Muscle layer of duodenum (tissue), 2 donors: ENCODE data around the gene CD2.

ENCODE experiments used
- H3K27ac ChIP-seq: one replicate; pipeline ENCODE4 v1.7.0; 2013; ENCODE audit warnings: mild to moderate bottlenecking, low read length
- H3K27me3 ChIP-seq: one replicate; pipeline ENCODE4 v1.7.0; 2013; ENCODE audit warnings: low read depth, mild to moderate bottlenecking, control low read depth, low read length
- H3K36me3 ChIP-seq, 2 donors: one replicate each; pipeline ENCODE4 v1.7.0; 2013; ENCODE audit warnings: low read length in 2 of 2, control low read depth in 1 of 2, mild to moderate bottlenecking in 1 of 2; ENCODE audit not compliant: insufficient read depth in 2 of 2, control insufficient read depth in 1 of 2
- H3K4me1 ChIP-seq, 2 donors: one replicate each; pipeline ENCODE4 v1.7.0; 2013; ENCODE audit warnings: low read length in 2 of 2, mild to moderate bottlenecking in 2 of 2, control low read depth in 1 of 2, moderate library complexity in 1 of 2; ENCODE audit not compliant: insufficient read depth in 2 of 2, control insufficient read depth in 1 of 2
- H3K4me3 ChIP-seq, 2 donors: one replicate each; pipeline ENCODE4 v1.7.0; 2013; ENCODE audit warnings: low read length in 2 of 2, low read depth in 1 of 2, mild to moderate bottlenecking in 1 of 2
- H3K9me3 ChIP-seq, 2 donors: one replicate each; pipeline ENCODE4 v1.7.0; 2013; ENCODE audit warnings: low read length in 2 of 2, control low read depth in 1 of 2, mild to moderate bottlenecking in 1 of 2; ENCODE audit not compliant: control insufficient read depth in 1 of 2
- donor health status: healthy.

The CD2 gene

GRCh38 chr1:116754198-116754977 lies at the start of gene CD2:
TSS of gene CD2 (plus strand) at chr1:116754430. CDS start at chr1:116754493, 63 bp downstream.
- peaks cover 0 to 6% of the 10 kb centered on the region in 2 donors for H3K9me3 ChIP-seq
- no peaks in the 10 kb centered on the region for H3K36me3 ChIP-seq
- peak within 1 kb of the TSS in 1 of 2 donors; percentile 34 for H3K4me3 ChIP-seq
- H3K4me1 ChIP-seq: no peaks in the 10 kb centered on the region
- no peaks in the 10 kb centered on the region for H3K27me3 ChIP-seq
- no peak within 1 kb of the TSS for H3K27ac ChIP-seq

GRCh38 chr1:116706123-116706522 lies 48.1 kb upstream of the CD2 start:
- Histone ChIP-seq H3K36me3 (no peaks in the 10 kb centered on the region), H3K4me3 (no peak overlapping the region), H3K4me1 (peaks cover 0 to 12% of the 10 kb centered on the region in 2 donors), H3K9me3 (no peaks in the 10 kb centered on the region), H3K27me3 (no peaks in the 10 kb centered on the region), H3K27ac (no peak overlapping the region)

DNA sequence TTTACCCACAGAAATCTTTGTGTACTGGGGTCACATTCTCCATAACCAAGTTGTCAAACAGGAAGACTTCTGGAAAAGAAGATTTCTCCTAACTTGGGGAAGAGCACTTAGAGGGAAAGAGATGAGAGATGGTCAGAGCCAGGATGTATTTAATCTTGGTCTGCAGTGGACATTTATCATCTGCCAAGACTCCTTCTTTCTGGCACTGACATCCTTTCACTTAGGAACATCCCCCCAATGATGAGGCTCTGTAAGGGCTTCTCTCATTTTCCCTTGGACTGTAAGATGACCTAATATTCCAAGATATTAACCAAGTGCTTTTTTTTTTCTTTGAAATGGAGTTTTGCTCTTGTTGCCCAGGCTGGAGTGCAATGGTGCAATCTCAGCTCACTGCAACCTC lies 47.4 kb upstream of the CD2 start:
- Histone ChIP-seq H3K27me3 (no peaks in the 10 kb centered on the region), H3K4me1 (peaks cover 0 to 15% of the 10 kb centered on the region in 2 donors), H3K4me3 (no peak overlapping the region), H3K36me3 (no peaks in the 10 kb centered on the region), H3K9me3 (no peaks in the 10 kb centered on the region), H3K27ac (no peak overlapping the region)

- Histone ChIP-seq H3K36me3 (no peaks in the 10 kb centered on the region), H3K4me3 (no peak overlapping the region), H3K27ac (no peak overlapping the region), H3K27me3 (no peaks in the 10 kb centered on the region), H3K4me1 (peaks cover 0 to 15% of the 10 kb centered on the region in 2 donors), H3K9me3 (no peaks in the 10 kb centered on the region)
These were observed 45.9 kb upstream of the CD2 start for GRCh38 chr1:116708255-116708900.

DNA sequence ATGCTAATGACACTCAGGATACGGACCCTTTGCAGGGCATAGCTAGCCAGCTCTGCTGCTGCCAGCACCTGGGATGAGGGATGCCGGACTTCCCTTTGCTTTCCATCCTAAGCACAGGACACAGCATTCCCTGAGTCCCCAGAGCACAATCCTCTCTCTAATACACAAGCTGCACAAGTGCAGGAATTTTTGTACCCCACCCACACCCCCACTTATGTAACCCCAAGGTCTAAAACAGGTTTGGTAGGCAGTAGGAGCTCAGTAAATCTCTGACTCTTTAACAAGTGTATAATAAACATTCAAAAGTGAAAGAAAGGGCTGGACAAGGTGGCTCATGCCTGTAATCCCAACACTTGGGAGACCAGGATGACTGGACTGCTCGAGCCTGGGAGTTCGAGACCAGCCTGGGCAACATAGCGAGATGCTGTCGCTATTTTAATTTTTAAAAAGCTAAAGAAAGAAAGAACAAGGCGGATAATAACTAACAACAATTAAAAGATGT lies 44.5 kb upstream of the CD2 start:
- no peaks in the 10 kb centered on the region for H3K27me3 ChIP-seq

DNA sequence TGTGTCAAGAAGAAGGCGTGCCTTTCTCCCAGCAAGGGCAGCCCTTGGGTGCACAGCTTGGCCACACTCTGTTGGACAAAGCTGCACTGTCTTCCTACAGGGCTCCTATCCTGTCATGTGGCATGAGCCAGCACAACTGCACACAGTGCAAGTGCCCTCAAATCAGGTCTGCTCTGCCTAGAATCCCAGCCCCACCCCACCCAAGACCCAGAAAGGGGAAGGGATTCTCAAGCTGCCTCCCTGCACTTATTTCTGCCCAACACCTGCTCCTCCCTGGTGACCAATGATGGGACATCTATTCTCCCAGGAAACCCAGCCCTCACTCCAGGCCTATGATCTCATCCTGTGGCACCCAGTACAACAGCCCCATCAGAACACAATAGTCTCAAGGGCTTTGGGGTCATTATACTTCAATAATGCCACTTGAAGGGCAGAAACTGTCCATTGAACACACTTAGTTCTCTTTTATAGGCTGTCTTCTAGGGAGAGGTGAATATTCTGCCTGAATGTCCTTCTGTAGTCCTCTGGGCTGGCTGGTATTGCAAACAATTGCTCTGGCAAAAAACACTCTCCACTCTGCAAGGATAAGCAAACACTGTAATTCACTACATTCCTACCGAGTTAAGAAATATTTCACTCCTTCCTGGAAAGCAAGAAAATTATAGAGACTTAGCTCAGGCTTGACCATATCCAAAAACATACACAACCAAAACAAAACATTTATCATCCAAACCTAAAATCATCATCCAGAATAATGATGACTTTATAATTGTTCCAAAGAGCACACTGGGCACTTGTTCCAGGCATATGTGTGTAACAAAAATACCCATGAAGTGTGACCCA lies 43.6 kb upstream of the CD2 start:
- Histone ChIP-seq H3K9me3 (no peaks in the 10 kb centered on the region), H3K27ac (no peak overlapping the region), H3K4me1 (peaks cover 0 to 4% of the 10 kb centered on the region in 2 donors), H3K36me3 (no peaks in the 10 kb centered on the region), H3K4me3 (no peak overlapping the region), H3K27me3 (no peaks in the 10 kb centered on the region)

More for the DNA sequence above, 44.5 kb upstream of the CD2 start:
- peaks cover 0 to 6% of the 10 kb centered on the region in 2 donors for H3K4me1 ChIP-seq
- no peak overlapping the region for H3K4me3 ChIP-seq
- no peaks in the 10 kb centered on the region for H3K36me3 ChIP-seq
- H3K9me3 ChIP-seq: no peaks in the 10 kb centered on the region
- H3K27ac ChIP-seq: no peak overlapping the region

DNA sequence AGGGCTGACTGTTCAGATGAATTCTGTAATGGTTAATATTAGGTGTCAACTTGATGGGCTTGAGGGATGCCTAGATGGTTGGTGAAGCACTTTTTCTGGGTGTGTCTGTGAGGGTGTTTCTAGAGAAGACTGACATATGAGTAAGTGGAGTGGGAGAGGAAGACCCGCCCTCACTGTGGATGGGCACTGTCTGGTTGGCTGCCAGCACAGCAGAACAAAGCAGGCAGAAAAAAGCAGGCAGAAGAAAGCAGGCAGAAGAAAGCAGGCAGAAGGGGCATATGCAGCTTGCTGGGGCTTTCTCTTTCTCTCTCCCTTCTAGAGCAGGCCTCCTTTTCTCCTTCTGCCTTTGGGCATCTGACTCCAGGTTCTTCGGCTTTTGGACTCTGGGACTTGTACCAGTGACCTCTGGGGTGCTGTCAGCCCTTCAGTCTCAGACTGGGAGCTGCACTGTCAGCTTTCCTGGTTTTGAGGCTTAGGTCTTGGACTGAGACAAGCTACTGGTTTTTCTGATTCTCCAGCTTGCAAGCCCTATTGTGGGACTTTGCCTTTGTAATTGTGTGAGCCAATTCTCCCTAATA lies 42.9 kb upstream of the CD2 start:
- Histone ChIP-seq H3K4me3 (no peak overlapping the region), H3K27me3 (no peaks in the 10 kb centered on the region), H3K9me3 (no peaks in the 10 kb centered on the region), H3K36me3 (no peaks in the 10 kb centered on the region), H3K27ac (no peak overlapping the region), H3K4me1 (peaks cover 0 to 4% of the 10 kb centered on the region in 2 donors)

GRCh38 chr1:116712510-116712909 lies 41.7 kb upstream of the CD2 start:
- Histone ChIP-seq H3K36me3 (no peaks in the 10 kb centered on the region), H3K9me3 (no peaks in the 10 kb centered on the region), H3K27me3 (no peaks in the 10 kb centered on the region), H3K4me1 (peaks cover 0 to 4% of the 10 kb centered on the region in 2 donors), H3K27ac (no peak overlapping the region), H3K4me3 (no peak overlapping the region)

- no peak overlapping the region for H3K4me3 ChIP-seq
- peaks cover 0 to 4% of the 10 kb centered on the region in 2 donors for H3K4me1 ChIP-seq
- H3K27ac ChIP-seq: no peak overlapping the region
- H3K9me3 ChIP-seq: no peaks in the 10 kb centered on the region
- no peaks in the 10 kb centered on the region for H3K36me3 ChIP-seq
- H3K27me3 ChIP-seq: no peaks in the 10 kb centered on the region
These were observed 40.8 kb upstream of the CD2 start for GRCh38 chr1:116713474-116713873.

DNA sequence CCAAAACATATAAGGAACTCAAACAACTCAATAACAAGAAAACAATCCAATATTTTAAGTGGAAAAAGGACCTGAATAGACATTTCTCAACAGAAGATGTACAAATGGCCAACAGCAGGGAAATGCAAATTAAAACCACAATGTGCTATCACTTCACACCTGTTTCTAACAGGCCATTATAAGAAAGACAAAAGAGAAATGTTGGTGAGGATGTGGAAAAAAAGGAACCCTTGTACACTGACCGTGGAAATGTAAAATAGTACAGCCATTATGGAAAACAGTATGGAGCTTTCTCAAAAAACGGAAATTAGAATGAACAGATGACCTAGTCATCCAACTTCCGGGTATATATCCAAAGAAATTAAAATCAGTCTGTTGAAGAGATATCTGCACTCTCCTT lies 37.8 kb upstream of the CD2 start:
- Histone ChIP-seq H3K9me3 (no peaks in the 10 kb centered on the region), H3K27me3 (no peaks in the 10 kb centered on the region), H3K4me3 (no peak overlapping the region), H3K36me3 (no peaks in the 10 kb centered on the region), H3K4me1 (peaks cover 0 to under 1% of the 10 kb centered on the region in 2 donors), H3K27ac (no peak overlapping the region)

DNA sequence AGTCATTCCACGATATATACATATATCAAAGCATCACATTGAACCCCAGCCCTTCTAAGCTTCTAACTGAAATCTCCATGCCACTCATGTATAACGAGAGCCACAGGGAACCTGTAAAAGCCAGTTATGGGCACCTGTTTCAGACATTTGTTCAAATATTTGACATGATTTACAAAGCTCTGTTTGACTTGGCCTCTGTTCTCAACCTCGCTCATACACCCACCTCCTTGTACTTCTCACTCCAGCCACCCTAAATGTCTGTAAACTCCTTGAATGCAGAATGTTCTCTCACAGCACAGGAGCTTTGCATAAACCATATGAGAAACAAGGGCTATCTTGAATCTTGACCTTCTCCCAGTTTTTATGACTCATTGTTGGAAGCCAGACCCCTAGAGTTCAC lies 36.9 kb upstream of the CD2 start:
- Histone ChIP-seq H3K4me3 (no peak overlapping the region), H3K36me3 (no peaks in the 10 kb centered on the region), H3K27me3 (no peaks in the 10 kb centered on the region), H3K27ac (no peak overlapping the region), H3K9me3 (no peaks in the 10 kb centered on the region), H3K4me1 (no peaks in the 10 kb centered on the region)
